ENCODE measurements around the gene PARN.
A peak's percentile ranks its signal among the peaks of the same experiment; 100 is the strongest.

PARN gene, protein sequence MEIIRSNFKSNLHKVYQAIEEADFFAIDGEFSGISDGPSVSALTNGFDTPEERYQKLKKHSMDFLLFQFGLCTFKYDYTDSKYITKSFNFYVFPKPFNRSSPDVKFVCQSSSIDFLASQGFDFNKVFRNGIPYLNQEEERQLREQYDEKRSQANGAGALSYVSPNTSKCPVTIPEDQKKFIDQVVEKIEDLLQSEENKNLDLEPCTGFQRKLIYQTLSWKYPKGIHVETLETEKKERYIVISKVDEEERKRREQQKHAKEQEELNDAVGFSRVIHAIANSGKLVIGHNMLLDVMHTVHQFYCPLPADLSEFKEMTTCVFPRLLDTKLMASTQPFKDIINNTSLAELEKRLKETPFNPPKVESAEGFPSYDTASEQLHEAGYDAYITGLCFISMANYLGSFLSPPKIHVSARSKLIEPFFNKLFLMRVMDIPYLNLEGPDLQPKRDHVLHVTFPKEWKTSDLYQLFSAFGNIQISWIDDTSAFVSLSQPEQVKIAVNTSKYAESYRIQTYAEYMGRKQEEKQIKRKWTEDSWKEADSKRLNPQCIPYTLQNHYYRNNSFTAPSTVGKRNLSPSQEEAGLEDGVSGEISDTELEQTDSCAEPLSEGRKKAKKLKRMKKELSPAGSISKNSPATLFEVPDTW

GRCh38 chr16:14629919-14630619 is at the start of gene PARN:
TSS of gene PARN (minus strand) at chr16:14630260. CDS start at chr16:14630125, 135 bp downstream.
- TF ChIP-seq ZNF8 (CRISPR knock-in tag; IDR thresholded peaks at IDR 0.05) (no peak), ESRRG (CRISPR knock-in tag; IDR thresholded peaks at IDR 0.05) (no peak), GLIS3 (CRISPR knock-in tag; IDR thresholded peaks at IDR 0.05) (no peak), POU6F1 (CRISPR knock-in tag; IDR thresholded peaks at IDR 0.05; ENCODE audit: borderline replicate concordance, low read depth) (no peak), SNAI2 (CRISPR knock-in tag; IDR thresholded peaks at IDR 0.05) (no peak), RARB (CRISPR knock-in tag; IDR thresholded peaks at IDR 0.05) (no peak), ZNF565 (CRISPR knock-in tag; conservative IDR thresholded peaks at IDR 0.05; ENCODE audit: low read depth) (no peak), TCF4 (CRISPR knock-in tag; IDR thresholded peaks at IDR 0.05; ENCODE audit: borderline replicate concordance) (no peak), BACH2 (CRISPR knock-in tag; IDR thresholded peaks at IDR 0.05; ENCODE audit: borderline replicate concordance) (no peak), PPARA (CRISPR knock-in tag; IDR thresholded peaks at IDR 0.05; ENCODE audit: borderline replicate concordance) (no peak), TSHZ2 (CRISPR knock-in tag; IDR thresholded peaks at IDR 0.05) (no peak), ZNF70 (CRISPR knock-in tag; IDR thresholded peaks at IDR 0.05) (no peak), TOX (CRISPR knock-in tag; IDR thresholded peaks at IDR 0.05; ENCODE audit: borderline replicate concordance) (no peak), ZFP3 (CRISPR knock-in tag; IDR thresholded peaks at IDR 0.05) (no peak), ZC3H10 (CRISPR knock-in tag; IDR thresholded peaks at IDR 0.05) (no peak)
- TF ChIP-seq, protein P1, sequence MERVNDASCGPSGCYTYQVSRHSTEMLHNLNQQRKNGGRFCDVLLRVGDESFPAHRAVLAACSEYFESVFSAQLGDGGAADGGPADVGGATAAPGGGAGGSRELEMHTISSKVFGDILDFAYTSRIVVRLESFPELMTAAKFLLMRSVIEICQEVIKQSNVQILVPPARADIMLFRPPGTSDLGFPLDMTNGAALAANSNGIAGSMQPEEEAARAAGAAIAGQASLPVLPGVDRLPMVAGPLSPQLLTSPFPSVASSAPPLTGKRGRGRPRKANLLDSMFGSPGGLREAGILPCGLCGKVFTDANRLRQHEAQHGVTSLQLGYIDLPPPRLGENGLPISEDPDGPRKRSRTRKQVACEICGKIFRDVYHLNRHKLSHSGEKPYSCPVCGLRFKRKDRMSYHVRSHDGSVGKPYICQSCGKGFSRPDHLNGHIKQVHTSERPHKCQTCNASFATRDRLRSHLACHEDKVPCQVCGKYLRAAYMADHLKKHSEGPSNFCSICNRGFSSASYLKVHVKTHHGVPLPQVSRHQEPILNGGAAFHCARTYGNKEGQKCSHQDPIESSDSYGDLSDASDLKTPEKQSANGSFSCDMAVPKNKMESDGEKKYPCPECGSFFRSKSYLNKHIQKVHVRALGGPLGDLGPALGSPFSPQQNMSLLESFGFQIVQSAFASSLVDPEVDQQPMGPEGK (CRISPR knock-in tag; IDR thresholded peaks at IDR 0.05; ENCODE audit: borderline replicate concordance), result no peak
- TF ChIP-seq, protein P2, sequence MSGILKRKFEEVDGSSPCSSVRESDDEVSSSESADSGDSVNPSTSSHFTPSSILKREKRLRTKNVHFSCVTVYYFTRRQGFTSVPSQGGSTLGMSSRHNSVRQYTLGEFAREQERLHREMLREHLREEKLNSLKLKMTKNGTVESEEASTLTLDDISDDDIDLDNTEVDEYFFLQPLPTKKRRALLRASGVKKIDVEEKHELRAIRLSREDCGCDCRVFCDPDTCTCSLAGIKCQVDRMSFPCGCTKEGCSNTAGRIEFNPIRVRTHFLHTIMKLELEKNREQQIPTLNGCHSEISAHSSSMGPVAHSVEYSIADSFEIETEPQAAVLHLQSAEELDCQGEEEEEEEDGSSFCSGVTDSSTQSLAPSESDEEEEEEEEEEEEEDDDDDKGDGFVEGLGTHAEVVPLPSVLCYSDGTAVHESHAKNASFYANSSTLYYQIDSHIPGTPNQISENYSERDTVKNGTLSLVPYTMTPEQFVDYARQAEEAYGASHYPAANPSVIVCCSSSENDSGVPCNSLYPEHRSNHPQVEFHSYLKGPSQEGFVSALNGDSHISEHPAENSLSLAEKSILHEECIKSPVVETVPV (CRISPR knock-in tag; IDR thresholded peaks at IDR 0.05), result no peak
- peak; percentile 66 for ATAC-seq

GRCh38 chr16:14678748-14679497 is 48.9 kb upstream of the PARN start:
- no peak for ATAC-seq
- TF ChIP-seq ZFP3 (CRISPR knock-in tag; IDR thresholded peaks at IDR 0.05) (no peak), CREB5 (CRISPR knock-in tag; IDR thresholded peaks at IDR 0.05; ENCODE audit: low read depth) (no peak), RARB (CRISPR knock-in tag; IDR thresholded peaks at IDR 0.05) (no peak), PPARA (CRISPR knock-in tag; IDR thresholded peaks at IDR 0.05; ENCODE audit: borderline replicate concordance) (no peak), ZNF70 (CRISPR knock-in tag; IDR thresholded peaks at IDR 0.05) (no peak)

Data from SK-N-SH treated with all-trans-retinoic acid at 6 μM for 48 hours (cell line).